Measurements from ENCODE around the gene HYLS1.

Gene HYLS1

GRCh38 chr11:125935056-125935455 lies 47.6 kb downstream of the HYLS1 start:
- WGBS, 2 experiments (ENCODE audit: insufficient coverage in 2 of 2): 88 to 96% methylated on average over 2 of the region's 2 CpGs
- Histone ChIP-seq H3K36me3 (ENCODE audit: control insufficient read depth, insufficient read depth, low read length) (no peaks in the 10 kb centered on the region), H3K4me1 (ENCODE audit: control insufficient read depth, insufficient read depth, low read length, poor library complexity, severe bottlenecking) (no peaks in the 10 kb centered on the region), H3K4me3 (ENCODE audit: extremely low read depth, insufficient read depth, low read length, poor library complexity, severe bottlenecking) (no peak overlapping the region), H3K27ac (ENCODE audit: low read depth, low read length, severe bottlenecking) (no peak overlapping the region), H3K9me3 (ENCODE audit: control insufficient read depth, low read length) (no peaks in the 10 kb centered on the region)

- Histone ChIP-seq H3K9me3 (ENCODE audit: control insufficient read depth, low read length) (no peaks in the 10 kb centered on the region), H3K27ac (ENCODE audit: low read depth, low read length, severe bottlenecking) (no peak overlapping the region), H3K4me1 (ENCODE audit: control insufficient read depth, insufficient read depth, low read length, poor library complexity, severe bottlenecking) (no peaks in the 10 kb centered on the region), H3K36me3 (ENCODE audit: control insufficient read depth, insufficient read depth, low read length) (no peaks in the 10 kb centered on the region), H3K4me3 (ENCODE audit: extremely low read depth, insufficient read depth, low read length, poor library complexity, severe bottlenecking) (no peak overlapping the region)
- WGBS, 2 experiments (ENCODE audit: insufficient coverage in 2 of 2): 88 to 89% methylated on average over 12 of the region's 12 CpGs
These were observed 48.2 kb downstream of the HYLS1 start for GRCh38 chr11:125935618-125936199.

GRCh38 chr11:125938418-125938817 lies 51.0 kb downstream of the HYLS1 start:
- H3K4me3 ChIP-seq (ENCODE audit: extremely low read depth, insufficient read depth, low read length, poor library complexity, severe bottlenecking): no peak overlapping the region
- WGBS, 2 experiments (ENCODE audit: insufficient coverage in 2 of 2): 85 to 96% methylated on average over 4 to 5 of the region's 5 CpGs
- no peaks in the 10 kb centered on the region for H3K4me1 ChIP-seq (ENCODE audit: control insufficient read depth, insufficient read depth, low read length, poor library complexity, severe bottlenecking)

GRCh38 chr11:125939081-125939521 lies 51.6 kb downstream of the HYLS1 start:
- Histone ChIP-seq H3K4me1 (ENCODE audit: control insufficient read depth, insufficient read depth, low read length, poor library complexity, severe bottlenecking) (no peaks in the 10 kb centered on the region), H3K27ac (ENCODE audit: low read depth, low read length, severe bottlenecking) (no peak overlapping the region), H3K9me3 (ENCODE audit: control insufficient read depth, low read length) (no peaks in the 10 kb centered on the region), H3K4me3 (ENCODE audit: extremely low read depth, insufficient read depth, low read length, poor library complexity, severe bottlenecking) (no peak overlapping the region), H3K36me3 (ENCODE audit: control insufficient read depth, insufficient read depth, low read length) (no peaks in the 10 kb centered on the region)
- WGBS, 2 experiments (ENCODE audit: insufficient coverage in 2 of 2): 80% methylated on average over 1 of the region's 4 CpGs; no CpG with 5 or more reads in 1 of the 2 experiments

More at GRCh38 chr11:125938418-125938817, 51.0 kb downstream of the HYLS1 start:
- Histone ChIP-seq H3K9me3 (ENCODE audit: control insufficient read depth, low read length) (no peaks in the 10 kb centered on the region), H3K36me3 (ENCODE audit: control insufficient read depth, insufficient read depth, low read length) (no peaks in the 10 kb centered on the region), H3K27ac (ENCODE audit: low read depth, low read length, severe bottlenecking) (no peak overlapping the region)

- 86 to 98% methylated on average over 3 to 4 of the region's 4 CpGs for WGBS, 2 experiments (ENCODE audit: insufficient coverage in 2 of 2)
- no peaks in the 10 kb centered on the region for H3K9me3 ChIP-seq (ENCODE audit: control insufficient read depth, low read length)
- H3K36me3 ChIP-seq (ENCODE audit: control insufficient read depth, insufficient read depth, low read length): no peaks in the 10 kb centered on the region
- no peak overlapping the region for H3K4me3 ChIP-seq (ENCODE audit: extremely low read depth, insufficient read depth, low read length, poor library complexity, severe bottlenecking)
- no peaks in the 10 kb centered on the region for H3K4me1 ChIP-seq (ENCODE audit: control insufficient read depth, insufficient read depth, low read length, poor library complexity, severe bottlenecking)
- H3K27ac ChIP-seq (ENCODE audit: low read depth, low read length, severe bottlenecking): no peak overlapping the region
These were observed 52.7 kb downstream of the HYLS1 start for GRCh38 chr11:125940145-125940544.

GRCh38 chr11:125941267-125941618 lies 53.8 kb downstream of the HYLS1 start:
- H3K9me3 ChIP-seq (ENCODE audit: control insufficient read depth, low read length): no peaks in the 10 kb centered on the region
- H3K4me3 ChIP-seq (ENCODE audit: extremely low read depth, insufficient read depth, low read length, poor library complexity, severe bottlenecking): no peak overlapping the region
- H3K4me1 ChIP-seq (ENCODE audit: control insufficient read depth, insufficient read depth, low read length, poor library complexity, severe bottlenecking): no peaks in the 10 kb centered on the region
- H3K36me3 ChIP-seq (ENCODE audit: control insufficient read depth, insufficient read depth, low read length): no peaks in the 10 kb centered on the region
- H3K27ac ChIP-seq (ENCODE audit: low read depth, low read length, severe bottlenecking): no peak overlapping the region
- WGBS, 2 experiments (ENCODE audit: insufficient coverage in 2 of 2): 89 to 98% methylated on average over 4 of the region's 4 CpGs

GRCh38 chr11:125941619-125942611 lies 54.4 kb downstream of the HYLS1 start:
- Histone ChIP-seq H3K4me1 (ENCODE audit: control insufficient read depth, insufficient read depth, low read length, poor library complexity, severe bottlenecking) (no peaks in the 10 kb centered on the region), H3K4me3 (ENCODE audit: extremely low read depth, insufficient read depth, low read length, poor library complexity, severe bottlenecking) (no peak overlapping the region), H3K36me3 (ENCODE audit: control insufficient read depth, insufficient read depth, low read length) (no peaks in the 10 kb centered on the region), H3K9me3 (ENCODE audit: control insufficient read depth, low read length) (no peaks in the 10 kb centered on the region), H3K27ac (ENCODE audit: low read depth, low read length, severe bottlenecking) (no peak overlapping the region)
- WGBS, 2 experiments (ENCODE audit: insufficient coverage in 2 of 2): 42 to 43% methylated on average over 19 to 20 of the region's 20 CpGs

GRCh38 chr11:125942771-125943428 lies 55.4 kb downstream of the HYLS1 start:
- no peaks in the 10 kb centered on the region for H3K9me3 ChIP-seq (ENCODE audit: control insufficient read depth, low read length)
- no peaks in the 10 kb centered on the region for H3K36me3 ChIP-seq (ENCODE audit: control insufficient read depth, insufficient read depth, low read length)
- no peak overlapping the region for H3K4me3 ChIP-seq (ENCODE audit: extremely low read depth, insufficient read depth, low read length, poor library complexity, severe bottlenecking)
- H3K4me1 ChIP-seq (ENCODE audit: control insufficient read depth, insufficient read depth, low read length, poor library complexity, severe bottlenecking): no peaks in the 10 kb centered on the region
- 89 to 94% methylated on average over 9 to 12 of the region's 12 CpGs for WGBS, 2 experiments (ENCODE audit: insufficient coverage in 2 of 2)
- H3K27ac ChIP-seq (ENCODE audit: low read depth, low read length, severe bottlenecking): no peak overlapping the region

- WGBS, 2 experiments (ENCODE audit: insufficient coverage in 2 of 2): 78 to 93% methylated on average over 4 to 9 of the region's 9 CpGs
- Histone ChIP-seq H3K9me3 (ENCODE audit: control insufficient read depth, low read length) (no peaks in the 10 kb centered on the region), H3K4me3 (ENCODE audit: extremely low read depth, insufficient read depth, low read length, poor library complexity, severe bottlenecking) (no peak overlapping the region), H3K4me1 (ENCODE audit: control insufficient read depth, insufficient read depth, low read length, poor library complexity, severe bottlenecking) (no peaks in the 10 kb centered on the region), H3K27ac (ENCODE audit: low read depth, low read length, severe bottlenecking) (no peak overlapping the region), H3K36me3 (ENCODE audit: control insufficient read depth, insufficient read depth, low read length) (no peaks in the 10 kb centered on the region)
These were observed 56.3 kb downstream of the HYLS1 start for GRCh38 chr11:125943661-125944349.

GRCh38 chr11:125944350-125945010 lies 57.0 kb downstream of the HYLS1 start:
- H3K4me3 ChIP-seq (ENCODE audit: extremely low read depth, insufficient read depth, low read length, poor library complexity, severe bottlenecking): no peak overlapping the region
- no peaks in the 10 kb centered on the region for H3K36me3 ChIP-seq (ENCODE audit: control insufficient read depth, insufficient read depth, low read length)
- WGBS, 2 experiments (ENCODE audit: insufficient coverage in 2 of 2): 82 to 84% methylated on average over 8 to 12 of the region's 13 CpGs
- no peaks in the 10 kb centered on the region for H3K9me3 ChIP-seq (ENCODE audit: control insufficient read depth, low read length)
- H3K27ac ChIP-seq (ENCODE audit: low read depth, low read length, severe bottlenecking): no peak overlapping the region
- no peaks in the 10 kb centered on the region for H3K4me1 ChIP-seq (ENCODE audit: control insufficient read depth, insufficient read depth, low read length, poor library complexity, severe bottlenecking)
